Naive thymus-derived CD4-positive, alpha-beta T cell (primary cell): Measurements from ENCODE around the gene SASH3. TPM values are rescaled to one million over a fixed set of nuclear protein-coding genes. Genes with fewer than 3 reads are reported as not detected.

ENCODE experiments used
- ATAC-seq: fragments of 150-1000 bp; cut with Tn5 transposase; 2 replicates; pipeline ENCODE4 v1.10.0; 2021; ENCODE audit warnings: mild to moderate bottlenecking, moderate library complexity
- CTCF ChIA-PET: fragments of 350-600 bp; sonication (Branson Sonifier 250); formaldehyde crosslinking; loops from one replicate; lab custom pipeline; 2021; ENCODE audit warnings: antibody characterized with exemption; lab: Charles Lee
- POLR2A ChIA-PET: fragments of 350-600 bp; sonication (Branson Sonifier 250); formaldehyde crosslinking; loops from one replicate; lab custom pipeline; 2021; ENCODE audit warnings: antibody characterized with exemption, inconsistent platforms; lab: Charles Lee
- DNase-seq, 9 donors: peaks; one replicate each; pipeline versions ENCODE4 v3.0.0 to v3.0.0-alpha.2; 2020 to 2022; ENCODE audit warnings: mixed read lengths in 1 of 9
- H3K27ac ChIP-seq: one replicate; pipeline ENCODE4 v1.7.0; 2013; ENCODE audit warnings: mild to moderate bottlenecking, low read depth, low read length, moderate library complexity
- H3K27me3 ChIP-seq, 2 donors: one replicate each; pipeline ENCODE4 v1.7.0; 2013; ENCODE audit warnings: low read length in 2 of 2, mild to moderate bottlenecking in 2 of 2, moderate library complexity in 2 of 2; ENCODE audit not compliant: control insufficient read depth in 2 of 2, insufficient read depth in 2 of 2
- H3K36me3 ChIP-seq, 3 experiments: 1 replicate in 2 of 3; 2 replicates in 1 of 3; pipeline ENCODE4 v1.7.0; 2013; ENCODE audit warnings: low read length in 3 of 3, mild to moderate bottlenecking in 3 of 3, moderate library complexity in 1 of 3; ENCODE audit not compliant: insufficient read depth in 3 of 3, control insufficient read depth in 2 of 3
- H3K4me1 ChIP-seq, 2 donors: one replicate each; pipeline ENCODE4 v1.7.0; 2013; ENCODE audit warnings: low read length in 2 of 2, mild to moderate bottlenecking in 2 of 2, moderate library complexity in 1 of 2; ENCODE audit not compliant: control insufficient read depth in 2 of 2, insufficient read depth in 2 of 2
- H3K4me3 ChIP-seq: 2 replicates; pipeline ENCODE4 v1.7.0; 2013; ENCODE audit warnings: mild to moderate bottlenecking, low read length
- H3K9me3 ChIP-seq, 3 experiments: 1 replicate in 2 of 3; 2 replicates in 1 of 3; pipeline ENCODE4 v1.7.0; 2013; ENCODE audit warnings: low read length in 3 of 3; ENCODE audit not compliant: control insufficient read depth in 2 of 3
- H3K27ac Mint-ChIP-seq, 9 donors: one replicate each; pipeline ENCODE4 v1.8.0; 2020 to 2022; ENCODE audit warnings: mixed read lengths in 9 of 9, mild to moderate bottlenecking in 8 of 9, moderate library complexity in 5 of 9, inconsistent platforms in 2 of 9
- H3K27me3 Mint-ChIP-seq, 5 donors: one replicate each; pipeline ENCODE4 v1.8.0; 2021 to 2022; ENCODE audit warnings: mixed read lengths in 5 of 5, mild to moderate bottlenecking in 1 of 5
- H3K36me3 Mint-ChIP-seq, 5 donors: one replicate each; pipeline ENCODE4 v1.8.0; 2020 to 2022; ENCODE audit warnings: mixed read lengths in 5 of 5, mild to moderate bottlenecking in 3 of 5, inconsistent platforms in 1 of 5
- H3K4me1 Mint-ChIP-seq, 7 donors: one replicate each; pipeline ENCODE4 v1.8.0; 2020 to 2022; ENCODE audit warnings: mixed read lengths in 7 of 7, mild to moderate bottlenecking in 3 of 7, inconsistent platforms in 1 of 7
- H3K4me3 Mint-ChIP-seq, 10 donors: one replicate each; pipeline ENCODE4 v1.8.0; 2020 to 2022; ENCODE audit warnings: mild to moderate bottlenecking in 10 of 10, mixed read lengths in 10 of 10, moderate library complexity in 6 of 10, inconsistent platforms in 2 of 10
- H3K9me3 Mint-ChIP-seq, 11 donors: one replicate each; pipeline ENCODE4 v1.8.0; 2020 to 2022; ENCODE audit warnings: mixed read lengths in 11 of 11, mild to moderate bottlenecking in 4 of 11, inconsistent platforms in 1 of 11, moderate library complexity in 1 of 11
- intact Hi-C, 2 donors: fragments of 100-400 bp; cut with micrococcal nuclease; formaldehyde crosslinking; loops; one replicate each; pipeline ENCODE4 v1.15.1; 2023
- polyA plus RNA-seq, 2 donors: library from polyadenylated mRNA; unstranded; fragments of 300-500 nt; fragmentation: Illumina TruSeq; gene quantifications; one replicate each; pipeline ENCODE4 v1.2.3, GENCODE V29; 2021
- total RNA-seq, 6 experiments: library from RNA in 5 of 6; stranded (reverse) in 5 of 6; gene quantifications; 1 replicate in 5 of 6; 2 replicates in 1 of 6; pipeline ENCODE4 v1.2.3 and lab custom pipeline; 2021 to 2026

The SASH3 gene
- total and polyA plus RNA-seq, 7 experiments from 2014 or later, result 71.8 to 262 (median 156) TPM

DNA sequence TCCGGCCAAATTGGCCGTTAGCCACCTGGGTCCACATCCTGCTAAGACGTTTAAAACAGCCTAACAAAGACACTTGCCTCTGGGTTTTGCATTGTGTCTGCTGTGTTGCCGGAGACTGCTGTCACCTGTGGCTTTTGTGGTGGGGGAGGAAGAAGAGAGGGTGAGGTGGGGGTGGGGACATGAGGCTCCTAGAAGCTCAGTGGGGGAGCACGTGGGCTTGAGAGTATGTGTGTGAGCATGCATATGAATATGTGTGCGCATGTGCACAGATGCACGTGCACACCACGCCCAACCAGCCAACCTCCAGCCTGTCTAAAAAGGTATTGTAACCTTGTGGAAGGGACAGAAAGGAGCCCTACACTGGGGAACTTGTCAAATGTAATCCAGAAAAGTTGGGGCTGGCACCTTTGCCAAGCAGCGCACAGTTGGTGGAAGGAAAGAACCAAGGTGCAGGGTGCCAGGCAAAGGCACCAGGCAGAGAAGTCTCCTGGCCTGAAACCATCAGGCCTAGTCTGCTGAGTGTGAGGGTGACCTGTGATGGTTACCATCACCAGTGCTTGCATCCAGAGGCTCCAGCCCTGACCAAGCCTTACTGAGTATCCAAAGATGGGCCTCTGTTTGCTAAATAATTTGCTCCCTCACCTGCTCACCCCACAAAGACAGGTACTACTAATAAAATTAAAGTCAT, 10.1 kb upstream of the SASH3 start:
- intact Hi-C loops, result loop anchor here (1.0 to 2.0 kb wide), 7 partner anchors 8 to 43 kb away; partner anchors contain the start of gene SASH3 (in 1 of the 2)
- Mint-ChIP-seq H3K4me1 (peaks cover 14 to 83% (median 60%) of the 10 kb centered on the region in 7 donors), H3K4me3 (peak overlapping the region; percentile 41 to 82 (median 70)), H3K27me3 (no peaks in the 10 kb centered on the region), H3K27ac (peak overlapping the region; percentile 81 to 95 (median 92)), H3K9me3 (no peaks in the 10 kb centered on the region), H3K36me3 (peaks cover 0 to 5% (median 0%) of the 10 kb centered on the region in 5 donors)
- Histone ChIP-seq H3K9me3 (no peaks in the 10 kb centered on the region), H3K36me3 (no peaks in the 10 kb centered on the region), H3K4me1 (peaks cover 61 to 68% of the 10 kb centered on the region in 2 donors), H3K27me3 (no peaks in the 10 kb centered on the region), H3K4me3 (peak overlapping the region; percentile 36), H3K27ac (peak overlapping the region; percentile 56)
- CTCF ChIA-PET, result interaction anchor here (1.2 to 1.9 kb wide), 3 partner anchors 10 to 114 kb away, joined by 3 to 6 read pairs (median 3); no protein-coding TSS in a partner anchor
- DNase-seq (peak in 8 of 9 donors; percentile 49 to 87 (median 79)), ATAC-seq (peak; percentile 83)
- POLR2A ChIA-PET, result interaction anchor here (0.6 to 8.8 kb wide), 7 partner anchors 10 to 115 kb away, joined by 3 to 191 read pairs (median 9); partner anchors contain the start of genes APLN and SASH3

DNA sequence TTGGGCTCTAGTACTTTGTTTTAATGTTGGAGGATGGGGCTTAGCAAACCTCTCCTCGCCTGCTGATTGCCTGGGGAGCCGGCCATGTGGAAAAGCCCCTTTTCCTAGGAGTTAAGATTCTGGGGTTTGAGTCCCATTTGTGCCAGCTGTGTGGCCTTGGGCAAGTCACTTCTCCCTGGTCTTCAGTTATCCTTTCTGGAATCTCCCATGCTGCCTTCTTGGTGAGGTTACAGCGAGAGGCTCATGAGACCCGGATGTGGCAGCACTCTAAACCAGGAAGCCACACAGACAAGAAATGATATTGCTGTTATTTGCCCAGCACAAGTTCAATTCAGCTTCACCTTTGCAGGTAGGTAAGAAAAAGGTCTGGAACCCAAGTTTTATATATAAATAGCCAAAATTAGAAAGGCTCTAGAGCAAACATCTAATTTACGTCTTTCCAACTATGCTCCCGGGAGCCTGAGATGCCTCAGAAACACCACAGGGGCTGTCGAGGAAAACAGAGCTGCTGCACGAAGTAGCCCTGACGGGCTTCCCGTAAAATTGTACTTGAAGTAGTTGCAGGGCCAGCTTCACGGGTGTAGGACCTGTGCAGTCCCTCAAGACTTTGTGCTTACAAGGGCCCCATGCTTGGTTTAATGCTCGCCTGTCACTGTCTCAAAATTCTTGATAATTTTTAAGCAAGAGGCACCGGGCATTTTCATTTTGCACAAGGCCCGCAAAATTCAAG, 8.3 kb upstream of the SASH3 start:
- no peaks in the 10 kb centered on the region for H3K27me3 Mint-ChIP-seq
- H3K27ac Mint-ChIP-seq, result peak overlapping the region; percentile 88 to 94 (median 93)
- H3K4me3 Mint-ChIP-seq, result peak overlapping the region; percentile 42 to 83 (median 64)
- H3K4me1 ChIP-seq, result peaks cover 68 to 78% of the 10 kb centered on the region in 2 donors
- no peaks in the 10 kb centered on the region for H3K36me3 ChIP-seq
- peaks cover 0 to 1% (median 0%) of the 10 kb centered on the region in 11 donors for H3K9me3 Mint-ChIP-seq
- H3K27me3 ChIP-seq, result no peaks in the 10 kb centered on the region
- peaks cover 0 to 2% (median 0%) of the 10 kb centered on the region in 5 donors for H3K36me3 Mint-ChIP-seq
- ChIA-PET POLR2A (interaction anchor here (1.0 to 8.8 kb wide), 7 partner anchors 9 to 40 kb away, joined by 3 to 191 read pairs (median 7); partner anchors contain the start of gene SASH3), CTCF (interaction anchor here (0.6 to 1.6 kb wide), 5 partner anchors 8 to 53 kb away, joined by 3 to 5 read pairs (median 4); partner anchors contain the start of gene SASH3)
- intact Hi-C loops, result no loop called here
- H3K4me1 Mint-ChIP-seq, result peaks cover 20 to 92% (median 67%) of the 10 kb centered on the region in 7 donors
- no peaks in the 10 kb centered on the region for H3K9me3 ChIP-seq
- H3K4me3 ChIP-seq, result no peak overlapping the region
- ATAC-seq (no peak), DNase-seq (peak in 6 of 9 donors; percentile 40 to 61 (median 52))
- peak overlapping the region; percentile 57 for H3K27ac ChIP-seq

DNA sequence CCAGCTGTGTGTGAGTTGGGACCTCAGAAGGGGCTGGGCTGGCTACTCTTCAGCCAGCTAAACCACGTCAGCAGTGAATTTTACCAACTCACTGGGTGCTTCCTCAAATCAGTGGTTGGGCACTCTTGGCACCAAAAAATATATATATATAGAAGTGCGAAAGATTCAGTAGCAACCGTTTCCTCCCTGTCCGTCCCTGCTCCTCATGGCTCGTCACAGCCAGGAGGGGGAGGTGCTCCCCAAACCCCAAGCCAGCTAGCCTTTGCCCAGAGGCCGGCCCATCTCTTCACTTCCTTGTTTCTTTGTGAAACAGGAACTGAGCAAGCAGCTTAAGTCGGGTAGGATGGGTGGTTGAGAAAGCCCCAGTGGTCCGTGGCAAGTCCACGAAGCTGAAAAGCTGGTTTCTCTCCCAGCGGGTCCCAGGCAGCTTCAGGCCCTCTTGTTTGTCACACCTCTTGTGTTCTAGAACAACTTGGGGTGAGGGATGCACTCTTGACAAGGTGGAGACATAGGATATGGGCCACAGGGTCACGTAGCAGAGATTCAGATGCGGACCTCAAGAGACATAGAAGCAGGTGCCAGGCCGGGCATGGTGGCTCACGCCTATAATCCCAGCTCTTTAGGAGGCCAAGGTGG, 6.8 kb upstream of the SASH3 start:
- DNase-seq (no peak), ATAC-seq (peak; percentile 69)
- Mint-ChIP-seq H3K9me3 (peaks cover 0 to 1% (median 0%) of the 10 kb centered on the region in 11 donors), H3K4me3 (peak overlapping the region; percentile 44 to 79 (median 66)), H3K27me3 (no peaks in the 10 kb centered on the region), H3K36me3 (no peaks in the 10 kb centered on the region), H3K27ac (peak overlapping the region; percentile 86 to 98 (median 92)), H3K4me1 (peaks cover 14 to 94% (median 70%) of the 10 kb centered on the region in 7 donors)
- no peak overlapping the region for H3K4me3 ChIP-seq
- POLR2A ChIA-PET, result interaction anchor here (0.6 to 8.8 kb wide), 6 partner anchors 9 to 337 kb away, joined by 3 to 191 read pairs (median 5); partner anchors contain the start of gene SASH3
- intact Hi-C loops, result no loop called here
- H3K9me3 ChIP-seq, result no peaks in the 10 kb centered on the region
- no peaks in the 10 kb centered on the region for H3K27me3 ChIP-seq
- H3K4me1 ChIP-seq, result peaks cover 75% of the 10 kb centered on the region in 2 donors
- CTCF ChIA-PET, result interaction anchor here (0.7 to 1.4 kb wide), 5 partner anchors 11 to 51 kb away, joined by 3 read pairs; no protein-coding TSS in a partner anchor
- H3K36me3 ChIP-seq, result no peaks in the 10 kb centered on the region
- H3K27ac ChIP-seq, result peak overlapping the region; percentile 49

DNA sequence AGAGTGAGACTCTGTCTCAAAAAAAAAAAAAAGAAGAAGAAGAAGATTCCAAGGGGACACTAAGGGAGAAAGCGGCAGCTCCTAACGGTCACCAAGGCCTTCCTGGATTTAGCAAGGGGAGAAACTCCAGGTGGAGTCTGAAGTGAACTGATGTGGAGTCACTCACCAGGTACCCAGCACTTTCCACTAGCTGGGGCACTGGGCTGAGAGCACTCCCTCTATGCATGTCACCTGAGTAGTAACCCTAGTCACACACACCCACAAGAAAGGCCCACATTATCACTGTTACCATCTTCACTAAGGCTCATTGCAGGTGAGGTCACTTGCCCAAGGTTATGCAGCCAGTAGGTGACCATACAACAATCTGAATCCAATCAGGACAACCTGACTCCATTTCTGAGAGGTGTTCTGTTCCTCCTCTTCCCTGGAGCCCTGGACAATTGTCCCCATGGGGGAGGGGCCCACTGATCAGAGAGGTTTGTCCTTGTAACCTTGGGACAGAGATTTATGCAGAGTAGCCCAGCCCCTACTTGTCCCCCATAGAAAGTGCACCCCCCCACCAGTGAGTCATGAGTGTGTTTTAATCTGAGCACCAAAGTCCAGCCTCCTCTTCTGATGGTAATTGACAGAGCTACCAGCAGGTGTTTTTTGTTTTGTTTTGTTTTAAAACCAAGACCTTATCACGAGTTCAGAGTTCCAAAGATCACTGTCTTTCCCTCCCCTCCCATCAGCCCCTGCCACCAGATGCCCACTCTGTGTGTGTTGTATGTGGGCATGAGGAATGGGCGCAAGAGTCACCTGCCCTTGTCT, 5.9 kb upstream of the SASH3 start:
- ATAC-seq (no peak), DNase-seq (no peak)
- Mint-ChIP-seq H3K9me3 (peaks cover 0 to 1% (median 0%) of the 10 kb centered on the region in 11 donors), H3K27me3 (no peaks in the 10 kb centered on the region), H3K36me3 (no peaks in the 10 kb centered on the region), H3K4me1 (peaks cover 16 to 92% (median 67%) of the 10 kb centered on the region in 7 donors), H3K27ac (peak overlapping the region; percentile 59 to 97 (median 91)), H3K4me3 (peak overlapping the region in 8 of 10 donors; percentile 24 to 79 (median 42))
- intact Hi-C loops, result no loop called here
- POLR2A ChIA-PET, result interaction anchor here (0.6 to 8.8 kb wide), 3 partner anchors 8 to 336 kb away, joined by 3 to 191 read pairs (median 10); partner anchors contain the start of gene SASH3
- Histone ChIP-seq H3K36me3 (no peaks in the 10 kb centered on the region), H3K27ac (peak overlapping the region; percentile 49), H3K4me1 (peaks cover 75% of the 10 kb centered on the region in 2 donors), H3K9me3 (no peaks in the 10 kb centered on the region), H3K27me3 (no peaks in the 10 kb centered on the region), H3K4me3 (no peak overlapping the region)
- CTCF ChIA-PET, result interaction anchor here (1.3 kb wide), 1 partner anchor 10 kb away, joined by 3 read pairs; no protein-coding TSS in a partner anchor

DNA sequence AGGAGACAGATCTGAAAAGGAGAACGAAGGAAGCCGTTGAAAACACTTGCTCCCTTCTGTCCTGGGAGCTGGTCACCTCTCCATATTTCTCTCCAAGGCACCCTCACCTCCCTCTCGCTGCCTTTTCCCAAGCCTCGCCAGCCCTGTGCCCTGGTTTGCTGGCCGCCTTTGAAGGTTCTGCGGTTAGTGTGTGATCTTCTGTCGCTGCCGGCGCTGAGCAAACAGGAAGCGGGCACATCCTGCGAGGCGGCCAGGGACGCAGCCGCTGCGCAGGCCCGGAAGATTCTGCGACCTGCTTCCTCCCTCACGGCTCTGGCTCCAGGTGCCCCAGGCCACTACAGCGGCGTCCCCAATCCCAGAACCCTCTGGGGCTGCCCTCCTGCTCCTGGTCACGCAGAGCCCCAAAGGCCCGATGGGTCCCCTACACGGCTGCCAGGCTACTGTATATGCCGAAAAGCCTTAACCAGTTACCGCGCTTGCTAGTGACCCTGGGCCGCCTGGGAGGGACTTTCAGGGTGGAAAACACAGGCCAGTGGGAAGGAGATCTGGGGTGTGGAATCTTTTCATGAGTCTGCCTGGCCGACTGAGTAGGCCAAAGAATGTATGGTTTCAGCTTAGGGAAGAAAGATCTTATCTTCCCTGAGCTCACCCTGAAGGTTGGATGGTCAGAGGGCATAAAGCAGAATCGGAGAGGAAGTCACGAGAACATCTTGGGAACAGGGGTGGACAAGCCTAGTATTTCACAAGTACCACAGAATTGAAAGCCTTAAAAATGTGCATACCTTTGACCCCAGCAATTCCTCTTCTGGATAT, 2.3 kb upstream of the SASH3 start:
- H3K4me3 Mint-ChIP-seq, result peak overlapping the region; percentile 75 to 98 (median 88)
- intact Hi-C loops, result loop anchor here (1.0 to 5.0 kb wide), 4 partner anchors 8 to 395 kb away; partner anchors contain the start of genes BCORL1 (in 1 of the 2), RAB33A (in 1 of the 2) and UTP14A (in 1 of the 2)
- peak; percentile 46 to 80 (median 73) for DNase-seq
- peaks cover 0 to 29% (median 0%) of the 10 kb centered on the region in 5 donors for H3K36me3 Mint-ChIP-seq
- Histone ChIP-seq H3K9me3 (no peaks in the 10 kb centered on the region), H3K4me3 (peak overlapping the region; percentile 51), H3K27ac (peak overlapping the region; percentile 89), H3K4me1 (peaks cover 48 to 54% of the 10 kb centered on the region in 2 donors), H3K27me3 (no peaks in the 10 kb centered on the region), H3K36me3 (peaks cover under 1 to 2% (median 1%) of the 10 kb centered on the region in 3 experiments)
- peaks cover 16 to 76% (median 58%) of the 10 kb centered on the region in 7 donors for H3K4me1 Mint-ChIP-seq
- H3K27ac Mint-ChIP-seq, result peak overlapping the region; percentile 81 to 97 (median 94)
- CTCF ChIA-PET, result interaction anchor here (1.0 to 1.1 kb wide), 2 partner anchors 9 to 18 kb away, joined by 3 read pairs; no protein-coding TSS in a partner anchor
- ATAC-seq, result peak; percentile 44
- peaks cover 0 to 1% (median 0%) of the 10 kb centered on the region in 11 donors for H3K9me3 Mint-ChIP-seq
- H3K27me3 Mint-ChIP-seq, result no peaks in the 10 kb centered on the region
- POLR2A ChIA-PET, result interaction anchor here (0.6 to 12.3 kb wide), 8 partner anchors 7 to 173 kb away, joined by 3 to 191 read pairs (median 9); partner anchors contain the start of gene XPNPEP2
